PFSK-1 (cell line): ENCODE data around the gene DCHS1.

Source experiments
- FOXP2 ChIP-seq: optimal IDR thresholded peaks from 2 replicates; pipeline ENCODE3; 2011; ENCODE audit warnings: borderline replicate concordance, control low read depth, inconsistent platforms; ENCODE audit not compliant: insufficient read depth; ENCODE audit errors: extremely low read length, extremely low read depth
- POLR2AphosphoS5 ChIP-seq: IDR thresholded peaks from 2 replicates; pipeline ENCODE4 v1.6.1; 2012; ENCODE audit warnings: low read depth, mild to moderate bottlenecking, control low read depth, low read length, moderate library complexity
- REST ChIP-seq, 2 experiments: IDR thresholded peaks; 2 replicates each; pipeline versions ENCODE4 v1.6.1 to v1.8.0; 2011 to 2012; ENCODE audit warnings: low read depth in 2 of 2, low read length in 2 of 2, control low read depth in 1 of 2, inconsistent platforms in 1 of 2, mild to moderate bottlenecking in 1 of 2, moderate library complexity in 1 of 2; ENCODE audit not compliant: insufficient read depth in 1 of 2
- SIN3A ChIP-seq: IDR thresholded peaks from 2 replicates; pipeline ENCODE4 v1.6.1; 2012; ENCODE audit warnings: mild to moderate bottlenecking, low read length, moderate library complexity, borderline replicate concordance; ENCODE audit not compliant: insufficient read depth
- TAF1 ChIP-seq: IDR thresholded peaks from 2 replicates; pipeline ENCODE4 v1.6.1; 2012; ENCODE audit warnings: low read length, control low read depth, borderline replicate concordance; ENCODE audit not compliant: insufficient read depth

The DCHS1 gene

GRCh38 chr11:6646918-6647679, 8.5 kb downstream of the DCHS1 start:
- TF ChIP-seq SIN3A = no peak
- TF ChIP-seq TAF1 = no peak
- TF ChIP-seq POLR2AphosphoS5 = no peak
- no peak for TF ChIP-seq REST (IDR thresholded peaks at IDR 0.05; ENCODE audit: insufficient read depth in 1 of 2, low read depth in 2 of 2, low read length in 2 of 2)
- no peak for TF ChIP-seq FOXP2

- TF ChIP-seq FOXP2 (peak; percentile 61), POLR2AphosphoS5 (peak; percentile 59; the same call in 1 of the 2 replicates), REST (IDR thresholded peaks at IDR 0.05; ENCODE audit: insufficient read depth in 1 of 2, low read depth in 2 of 2, low read length in 2 of 2) (peak; percentile 11 to 25; a peak in 1 of 4 replicates), SIN3A (no peak), TAF1 (no peak)
These were observed 9.1 kb downstream of the DCHS1 start for GRCh38 chr11:6646576-6646917.

GRCh38 chr11:6646071-6646470, 9.5 kb downstream of the DCHS1 start:
- TF ChIP-seq TAF1 (no peak), POLR2AphosphoS5 (no peak), REST (IDR thresholded peaks at IDR 0.05; ENCODE audit: insufficient read depth in 1 of 2, low read depth in 2 of 2, low read length in 2 of 2) (no peak), SIN3A (peak; percentile 33; the same call in 1 of the 2 replicates), FOXP2 (peak; percentile 98)

- TF ChIP-seq FOXP2 = no peak
- TF ChIP-seq SIN3A = no peak
- TF ChIP-seq REST (IDR thresholded peaks at IDR 0.05; ENCODE audit: insufficient read depth in 1 of 2, low read depth in 2 of 2, low read length in 2 of 2) = no peak
- TF ChIP-seq TAF1 = no peak
These were observed 12.7 kb downstream of the DCHS1 start for GRCh38 chr11:6642957-6643356.
